Right renal cortex interstitium (tissue), 3 donors: ENCODE results near the gene ZNF283. TPM values are rescaled to one million over a fixed set of nuclear protein-coding genes. Genes with fewer than 3 reads are reported as not detected.
A peak's percentile ranks its signal among the peaks of the same experiment; 100 is the strongest.

Experiments
- DNase-seq, 3 donors: peaks; one replicate each; pipeline ENCODE4 v3.0.0-alpha.2; 2013; ENCODE audit warnings: low read depth in 3 of 3, low spot score in 2 of 3
- polyA plus RNA-seq, 3 donors: library from polyadenylated mRNA; unstranded; fragments of 120-200 nt; gene quantifications; one replicate each; pipeline ENCODE4 v1.2.1, GENCODE V29; 2013; ENCODE audit not compliant: insufficient read length in 3 of 3

Gene ZNF283
- 10 to 100 TPM; 11.4 to 14.8 (median 14.5) TPM for polyA plus RNA-seq

- DNase-seq, result peak; percentile 75 to 84 (median 78)
These were observed at the start of gene ZNF283 for GRCh38 chr19:43826787-43827754. TSS of gene ZNF283 (plus strand) at chr19:43827321. CDS start at chr19:43833505, 6,184 bp downstream.

- DNase-seq, result no peak
These were observed 48.5 kb upstream of the ZNF283 start for GRCh38 chr19:43778651-43779050.

DNA sequence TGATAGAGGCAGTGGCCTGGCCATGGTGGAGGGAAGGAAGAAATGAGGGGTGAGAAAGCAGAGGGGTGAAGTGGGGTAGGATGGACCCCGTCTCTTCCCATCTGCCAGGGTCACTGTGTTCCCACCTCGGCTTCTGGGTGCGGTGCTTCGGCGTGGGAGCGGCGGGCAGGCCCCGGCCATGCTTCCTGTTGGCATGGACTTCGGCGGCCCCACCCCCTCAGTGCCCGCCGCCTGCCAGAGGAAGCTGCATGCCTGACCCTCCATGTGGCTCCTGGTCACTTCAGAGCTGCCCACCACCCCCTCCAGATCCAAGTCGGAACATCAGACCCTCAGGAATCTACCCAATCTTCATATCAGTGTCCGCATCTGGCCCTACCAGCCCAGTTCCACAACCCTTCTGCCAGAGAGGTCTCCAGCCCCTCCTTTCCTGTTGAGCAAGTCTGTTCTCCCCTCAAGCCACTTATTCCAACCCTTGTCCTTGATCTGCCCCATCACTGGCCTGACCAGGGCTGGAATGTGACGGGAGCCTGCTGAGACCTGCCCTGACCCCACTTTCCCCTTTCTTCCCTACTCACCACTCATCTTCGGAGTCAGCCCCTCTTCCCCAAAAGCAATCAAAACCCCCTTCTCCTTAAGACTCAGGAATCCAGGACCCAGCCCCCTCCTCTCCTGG is 47.8 kb upstream of the ZNF283 start:
- no peak for DNase-seq

GRCh38 chr19:43779820-43780219 is 47.3 kb upstream of the ZNF283 start:
- DNase-seq, result no peak

DNA sequence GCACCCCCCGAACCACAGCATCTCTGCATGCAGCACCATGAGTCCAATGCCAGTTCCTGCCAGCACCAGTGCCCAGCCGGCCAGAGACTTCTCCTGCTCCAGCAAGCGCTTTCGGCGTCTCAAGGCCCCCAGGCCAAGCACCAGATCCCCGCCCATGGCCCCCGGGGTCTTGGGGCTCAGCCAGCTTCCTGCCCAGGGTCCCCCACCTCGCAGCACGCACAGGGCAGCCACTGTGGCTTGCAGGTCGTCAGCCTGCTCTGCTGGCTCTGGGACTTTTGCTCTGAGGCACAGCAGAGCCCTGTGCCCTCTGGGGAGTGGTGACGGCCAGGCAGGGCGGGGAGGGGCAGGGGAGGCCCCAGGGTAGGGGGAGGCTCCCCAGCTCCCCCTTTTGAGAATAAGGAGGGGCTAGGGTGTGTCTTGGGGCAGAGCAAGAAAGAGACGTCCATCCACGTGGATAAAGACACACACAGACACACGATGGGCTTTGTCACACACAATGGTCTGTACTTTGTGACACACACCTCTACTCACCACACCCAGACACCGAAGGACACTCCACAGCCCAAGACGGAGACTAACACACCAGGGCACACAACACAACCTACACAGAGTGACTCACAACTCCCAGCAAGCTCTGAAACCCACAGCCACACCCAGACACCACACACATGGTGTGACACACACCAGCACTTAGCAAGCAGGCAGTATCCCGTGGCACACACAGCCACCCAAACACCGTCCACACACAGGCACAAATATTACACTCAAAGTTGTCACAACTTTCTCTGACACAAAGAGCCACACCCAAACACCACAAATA is 46.2 kb upstream of the ZNF283 start, which contains the start of gene KCNN4:
TSS of gene KCNN4 (minus strand) at position 268 of the 820 bp plus-strand sequence. CDS start at position 156, 112 bp downstream.
- DNase-seq, result no peak

GRCh38 chr19:43781630-43782310 is 45.4 kb upstream of the ZNF283 start:
- no peak for DNase-seq

DNA sequence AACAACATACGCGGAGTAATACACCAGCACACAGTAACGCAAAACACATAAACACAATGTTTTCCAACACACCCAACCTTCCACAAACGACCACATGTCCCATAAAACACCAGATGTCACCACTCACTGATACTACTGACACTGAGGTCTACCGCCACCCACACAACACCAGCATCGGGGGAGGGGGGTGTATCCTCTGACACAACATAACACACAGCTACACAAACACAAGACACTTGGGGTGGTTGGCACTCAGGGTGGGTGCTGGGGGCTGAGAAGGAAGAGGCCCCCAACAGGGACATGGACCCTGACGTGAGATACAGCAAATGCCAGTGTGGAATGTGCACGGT is 44.8 kb upstream of the ZNF283 start:
- DNase-seq, result no peak

DNA sequence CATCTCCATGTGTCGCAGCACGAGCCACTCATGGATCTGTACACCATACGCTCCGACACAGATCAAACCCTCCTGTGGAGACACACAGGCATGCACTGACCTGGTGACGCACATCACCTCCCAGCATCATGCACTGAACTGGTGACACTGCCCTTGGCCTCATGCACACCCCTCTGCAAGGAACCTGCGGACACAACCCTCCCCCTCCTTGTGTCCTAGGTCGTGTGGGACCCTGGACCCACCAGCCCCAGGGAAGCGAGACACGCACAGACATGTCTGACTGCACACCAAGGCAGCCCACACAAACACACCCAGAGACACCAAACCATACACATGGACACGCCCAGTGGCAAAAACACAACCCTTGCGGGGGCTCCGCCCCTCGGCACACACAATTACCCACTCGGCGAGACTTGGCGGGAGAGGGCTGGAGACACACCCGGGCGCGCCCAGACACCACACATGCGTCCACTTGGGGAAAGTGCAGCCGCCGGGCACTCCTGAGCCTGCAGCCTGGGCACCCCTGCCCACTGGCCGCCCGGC is 44.4 kb upstream of the ZNF283 start:
- no peak for DNase-seq

GRCh38 chr19:43783636-43784035 is 43.5 kb upstream of the ZNF283 start:
- no peak for DNase-seq

DNA sequence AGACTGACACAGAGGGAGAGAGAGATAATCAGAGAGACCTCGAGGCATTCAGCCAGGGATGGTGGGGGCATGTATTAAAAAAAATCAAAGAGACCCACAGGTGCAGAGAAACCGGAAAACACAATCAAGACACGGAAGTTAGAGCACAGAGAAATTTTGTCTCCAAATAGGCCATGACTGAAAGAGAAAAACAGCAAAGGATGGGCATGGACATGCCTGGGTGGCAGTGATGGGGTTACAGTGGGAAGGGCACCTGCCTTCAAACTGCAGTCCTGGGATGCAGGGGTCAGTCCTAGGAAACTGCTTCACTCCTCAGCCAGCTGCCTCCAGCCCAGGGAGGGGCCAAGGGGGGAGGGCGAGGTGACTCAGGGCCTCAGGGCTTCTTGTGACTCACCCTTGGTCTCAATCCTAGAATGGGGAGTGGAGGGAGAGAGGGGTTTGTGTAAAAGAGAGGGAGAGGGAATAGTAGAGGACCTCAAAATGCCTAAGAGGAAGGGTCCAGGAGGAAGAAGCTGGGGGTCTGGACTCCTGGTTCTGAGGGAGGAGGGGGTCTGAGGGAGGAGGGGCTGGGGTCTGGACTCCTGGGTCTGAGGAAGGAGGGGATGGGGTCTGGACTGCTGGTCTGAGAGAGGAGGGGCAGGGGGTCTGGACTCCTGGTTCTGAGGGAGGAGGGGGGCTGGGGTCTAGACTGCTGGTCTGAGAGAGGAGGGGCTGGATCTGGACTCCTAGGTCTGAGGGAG is 42.7 kb upstream of the ZNF283 start:
- no peak for DNase-seq

- DNase-seq, result no peak
These were observed 41.9 kb upstream of the ZNF283 start for GRCh38 chr19:43784981-43785808.

DNA sequence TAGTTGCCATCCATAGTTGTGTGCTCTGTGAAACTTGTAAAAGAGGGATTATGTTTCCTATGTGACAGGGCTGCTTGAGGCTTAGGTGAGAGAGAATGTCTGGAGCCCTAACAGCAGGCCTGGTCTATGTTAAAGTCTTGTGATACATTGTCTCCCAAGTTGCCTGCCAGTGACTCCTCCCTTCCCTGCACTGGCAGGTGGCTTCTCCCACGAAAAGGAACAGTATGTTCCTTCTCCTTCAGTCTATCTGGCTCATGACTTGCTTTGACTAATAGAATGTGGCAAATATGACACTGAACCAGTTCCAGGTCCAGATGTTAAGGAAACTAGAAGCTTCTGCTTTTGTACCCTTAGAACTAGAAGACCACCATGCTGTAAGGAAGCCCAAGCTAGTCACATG is 40.5 kb upstream of the ZNF283 start:
- DNase-seq, result no peak

GRCh38 chr19:43789029-43789428 is 38.1 kb upstream of the ZNF283 start:
- no peak for DNase-seq

DNA sequence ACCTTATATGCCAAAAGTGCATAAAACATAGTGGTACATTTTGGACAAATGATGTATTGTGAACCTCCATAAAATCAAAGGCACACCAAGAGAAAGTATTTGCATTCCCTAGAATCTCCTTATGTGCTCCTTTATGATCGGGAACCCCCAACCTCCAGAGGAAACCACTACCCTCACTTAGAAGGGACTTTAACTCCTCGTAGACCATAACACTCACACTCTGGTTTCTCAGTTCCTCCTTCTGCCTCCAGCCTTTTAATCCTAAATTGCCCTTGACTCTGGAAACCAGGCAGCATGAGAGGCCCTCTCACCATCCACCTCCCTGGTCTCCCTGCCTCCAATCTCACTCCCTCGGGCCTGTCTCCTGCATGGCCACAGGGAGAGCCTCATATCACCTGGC is 36.5 kb upstream of the ZNF283 start:
- no peak for DNase-seq

- DNase-seq, result no peak
These were observed 30.0 kb upstream of the ZNF283 start for GRCh38 chr19:43797118-43797517.

DNA sequence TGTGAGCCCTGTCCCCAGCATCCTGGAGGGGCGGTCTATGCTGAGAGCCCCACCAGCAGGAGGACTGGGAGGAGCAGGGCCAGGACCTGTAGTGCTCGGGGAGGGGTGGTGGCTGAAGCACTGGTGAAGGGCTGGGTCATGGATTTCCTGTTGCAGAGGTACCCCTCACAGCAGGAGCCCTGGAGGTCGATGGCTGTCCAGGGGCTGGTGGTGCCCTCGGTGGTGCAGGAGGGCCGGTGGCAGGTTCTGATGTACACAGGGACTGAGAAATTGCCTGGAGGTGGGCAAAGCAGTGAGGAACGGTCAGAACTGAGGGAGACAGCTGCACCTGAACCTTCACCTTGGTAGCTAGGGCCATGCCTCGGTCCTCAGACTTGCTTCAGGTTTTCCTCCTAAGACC is 29.6 kb upstream of the ZNF283 start:
- DNase-seq, result no peak

- DNase-seq, result no peak
These were observed 29.0 kb upstream of the ZNF283 start for GRCh38 chr19:43798026-43798545.
